IPS-18c (cell line): ENCODE measurements around the gene FERMT1.
"Not testable (repeated sequence)": the region's sequence is repeated elsewhere in the genome, so short reads cannot be mapped to it uniquely, and the experiment has no call there.

Experiments used
- H3K4me3 ChIP-seq: 2 replicates; pipeline ENCODE4 v1.7.0; 2013; ENCODE audit warnings: low read depth, mild to moderate bottlenecking, low read length, moderate library complexity; ENCODE audit not compliant: insufficient read depth
- H3K9me3 ChIP-seq: one replicate; pipeline ENCODE4 v1.6.1; 2013; ENCODE audit warnings: mild to moderate bottlenecking, low read length, moderate library complexity; ENCODE audit not compliant: control insufficient read depth, insufficient read depth

FERMT1 gene

DNA sequence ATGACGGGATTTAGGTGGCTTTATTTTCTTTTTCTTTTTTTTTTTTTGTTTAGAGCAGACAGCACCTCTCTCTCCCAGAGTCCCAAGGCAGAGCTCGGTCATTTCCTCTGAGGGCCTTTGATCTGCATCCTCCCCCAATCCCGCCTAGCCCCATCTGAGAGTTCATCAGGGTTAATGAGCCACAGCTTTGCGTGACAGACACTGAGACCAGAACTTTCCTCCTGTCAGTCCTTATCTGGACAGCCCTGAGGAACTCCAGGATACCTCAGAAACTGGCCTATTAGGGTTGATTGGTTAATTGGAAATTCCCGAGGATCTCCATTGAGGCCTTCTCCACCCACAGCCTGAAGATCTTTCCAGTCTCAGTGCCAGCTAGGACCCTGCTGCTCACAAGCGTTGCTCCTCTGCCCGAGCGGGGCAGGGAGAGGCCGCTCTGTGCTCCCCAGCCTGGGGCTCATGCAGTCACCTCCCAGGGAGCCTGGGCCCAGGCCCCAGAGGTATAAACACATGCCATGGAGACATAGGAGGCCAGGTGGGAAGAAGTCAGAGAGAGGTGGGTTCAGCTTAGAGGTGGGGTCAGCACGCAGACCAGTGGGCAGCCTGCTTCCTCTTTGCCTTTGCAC lies 67.6 kb downstream of the FERMT1 start:
- no peak overlapping the region for H3K4me3 ChIP-seq

DNA sequence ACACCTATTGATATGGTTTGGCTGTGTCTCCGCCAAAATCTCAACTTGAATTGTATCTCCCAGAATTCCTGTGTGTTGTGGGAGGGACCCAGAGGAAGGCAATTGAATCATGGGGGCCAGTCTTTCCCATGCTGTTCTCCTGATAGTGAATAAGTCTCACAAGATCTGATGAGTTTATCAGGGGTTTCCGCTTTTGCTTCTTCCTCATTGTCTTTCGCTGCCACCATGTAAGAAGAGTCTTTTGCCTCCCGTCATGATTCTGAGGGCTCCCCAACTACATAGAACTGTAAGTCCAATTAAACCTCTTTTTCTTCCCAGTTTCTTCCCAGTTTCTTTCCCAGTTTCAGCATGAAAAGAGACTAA lies 68.2 kb downstream of the FERMT1 start:
- not testable (repeated sequence) for H3K4me3 ChIP-seq, H3K9me3 ChIP-seq

More for the DNA sequence above, 67.6 kb downstream of the FERMT1 start:
- no peaks in the 10 kb centered on the region for H3K9me3 ChIP-seq

DNA sequence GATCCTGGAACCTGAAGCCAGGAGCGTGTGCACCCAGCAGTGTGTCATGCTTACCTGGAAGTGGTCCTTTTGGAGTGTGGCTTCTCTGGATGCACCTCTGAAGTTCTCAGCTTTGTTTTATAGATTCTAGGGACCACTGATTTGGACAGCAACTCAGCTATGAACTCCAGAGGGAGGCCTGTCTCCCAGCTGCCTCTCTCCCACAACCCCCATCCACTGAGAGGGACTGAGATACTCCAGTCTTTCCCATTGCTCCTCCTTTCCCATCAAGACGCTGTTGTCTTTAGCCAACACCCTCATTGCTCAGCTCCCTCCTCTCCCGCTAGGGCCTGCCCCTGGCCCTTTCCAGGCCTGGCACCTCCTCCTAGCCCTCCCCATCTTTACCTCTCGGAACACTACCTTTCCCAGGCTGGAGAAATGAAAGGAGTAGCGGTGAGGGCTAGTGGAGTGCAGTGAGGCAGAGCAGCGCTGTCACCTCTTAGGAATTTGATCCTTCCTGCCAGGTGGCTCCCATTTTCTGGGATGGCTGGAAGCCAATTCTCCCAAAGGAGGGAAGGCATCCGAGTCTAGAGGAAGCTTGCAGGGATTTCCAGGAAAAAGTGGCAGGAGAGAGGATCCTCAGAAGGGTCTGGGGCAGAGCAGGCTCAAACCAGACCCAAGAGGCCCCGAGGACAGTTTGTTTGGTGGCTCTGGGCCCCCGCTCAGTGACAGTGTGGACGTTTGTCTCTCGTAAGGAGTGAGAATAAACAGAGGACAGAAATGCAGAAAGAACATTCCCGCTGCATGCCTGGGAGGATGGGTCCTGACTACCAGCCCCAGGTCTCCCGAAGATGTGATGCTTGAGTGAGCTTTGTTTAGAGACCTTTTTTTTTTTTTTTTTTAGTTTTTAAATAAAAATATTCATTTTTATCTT lies 68.8 kb downstream of the FERMT1 start, which contains the start of gene LRRN4:
Gene LRRN4, minus strand, starts transcription at position 285 of the 913 bp plus-strand sequence. CDS start 1,261 bp downstream, outside the sequence.
- Histone ChIP-seq H3K9me3 (no peaks in the 10 kb centered on the region), H3K4me3 (peak within 1 kb of the TSS; percentile 58)

DNA sequence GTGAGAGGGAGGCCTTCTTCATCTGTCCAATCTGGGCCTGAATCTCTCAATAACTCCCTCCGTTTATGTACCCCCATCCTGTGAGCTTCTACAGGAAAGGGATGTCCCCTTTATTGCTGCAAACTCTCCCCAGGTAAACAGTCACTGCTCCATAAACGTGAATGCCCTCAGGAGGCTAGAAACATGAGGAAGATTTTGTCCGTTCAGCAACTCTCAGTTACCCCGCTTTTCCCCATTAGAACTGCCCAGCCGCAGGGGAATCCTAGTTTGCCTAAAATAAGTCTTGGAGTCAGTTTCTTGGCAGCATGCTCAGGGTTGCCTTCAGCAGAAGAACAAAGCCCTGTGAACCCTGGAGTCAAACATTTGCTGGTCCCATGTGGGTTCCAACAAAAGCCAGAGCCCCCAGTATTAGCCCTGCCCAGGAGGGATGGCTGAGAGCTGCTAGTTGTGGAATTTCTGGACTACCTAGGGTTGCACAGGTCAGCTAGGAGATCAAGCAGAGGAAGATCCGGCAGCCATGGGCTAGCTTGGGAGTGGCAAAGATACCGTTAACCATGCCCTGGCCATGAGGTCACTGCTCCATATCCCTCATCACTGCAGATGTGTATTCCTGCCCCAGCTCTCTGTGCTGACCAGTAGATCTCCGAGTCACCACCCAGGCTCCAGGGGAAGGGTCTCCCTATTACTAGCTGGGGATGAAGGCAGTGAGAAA lies 69.6 kb downstream of the FERMT1 start:
- Histone ChIP-seq H3K4me3 (peak overlapping the region; percentile 58), H3K9me3 (no peaks in the 10 kb centered on the region)

DNA sequence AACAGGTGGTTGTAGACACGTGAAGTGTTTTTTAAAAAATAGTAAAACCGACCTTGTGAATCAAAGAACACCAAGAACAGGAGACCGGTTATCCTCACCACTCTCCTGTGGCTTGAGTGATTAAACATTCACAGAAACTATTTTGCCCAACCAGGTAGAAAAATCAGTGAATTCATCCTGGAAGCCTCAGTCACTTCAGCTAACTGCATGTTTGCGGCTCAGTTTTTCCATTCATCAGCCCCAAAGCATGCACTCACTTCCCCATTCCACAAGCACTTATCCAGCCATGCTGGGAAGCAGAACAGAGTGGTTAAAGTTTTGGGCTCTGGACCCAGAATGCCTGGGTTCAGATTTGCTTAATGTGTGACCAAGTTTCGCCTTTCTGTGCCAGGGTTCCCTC lies 71.3 kb downstream of the FERMT1 start:
- Histone ChIP-seq H3K9me3 (no peaks in the 10 kb centered on the region), H3K4me3 (peak overlapping the region; percentile 58; the same call in 1 of the 2 replicates)

DNA sequence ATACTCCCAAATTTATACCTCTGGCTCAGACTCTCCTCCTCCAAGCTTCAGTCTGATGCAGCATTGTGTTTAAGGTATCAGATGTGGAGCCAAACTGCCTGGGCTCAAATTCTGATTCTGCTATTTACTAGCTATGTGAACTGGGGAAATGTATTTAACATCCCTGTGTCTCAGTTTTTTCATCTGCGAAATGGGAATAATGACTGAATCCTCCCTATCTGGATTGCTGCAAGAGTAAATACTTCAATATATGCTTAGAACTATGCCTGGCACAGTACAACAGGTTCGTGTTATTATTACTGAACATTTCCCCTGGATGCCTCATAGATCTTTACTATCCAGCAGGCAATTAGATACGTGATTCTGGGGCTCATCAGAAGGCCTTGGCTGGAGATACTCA lies 74.4 kb downstream of the FERMT1 start:
- Histone ChIP-seq H3K4me3 (no peak overlapping the region), H3K9me3 (no peaks in the 10 kb centered on the region)

DNA sequence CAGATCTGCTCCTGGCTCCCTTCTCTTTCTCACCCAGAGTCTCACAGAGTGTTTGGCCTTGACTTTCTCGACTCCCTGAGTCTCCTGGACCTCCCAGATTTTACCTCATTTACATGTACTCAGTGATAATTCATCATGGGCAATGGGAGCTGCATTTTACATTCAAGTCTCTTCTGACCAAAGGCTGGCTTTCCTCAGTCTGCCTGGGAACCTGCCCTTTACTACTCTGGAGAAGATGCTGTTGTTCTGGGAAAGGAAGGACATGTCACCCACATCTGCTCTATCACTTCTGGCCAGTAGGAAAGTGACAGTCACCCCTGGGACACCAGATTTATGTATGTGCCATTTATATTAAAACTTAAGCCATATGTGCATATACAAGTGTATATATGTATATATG lies 76.4 kb downstream of the FERMT1 start:
- Histone ChIP-seq H3K4me3 (no peak overlapping the region), H3K9me3 (no peaks in the 10 kb centered on the region)

DNA sequence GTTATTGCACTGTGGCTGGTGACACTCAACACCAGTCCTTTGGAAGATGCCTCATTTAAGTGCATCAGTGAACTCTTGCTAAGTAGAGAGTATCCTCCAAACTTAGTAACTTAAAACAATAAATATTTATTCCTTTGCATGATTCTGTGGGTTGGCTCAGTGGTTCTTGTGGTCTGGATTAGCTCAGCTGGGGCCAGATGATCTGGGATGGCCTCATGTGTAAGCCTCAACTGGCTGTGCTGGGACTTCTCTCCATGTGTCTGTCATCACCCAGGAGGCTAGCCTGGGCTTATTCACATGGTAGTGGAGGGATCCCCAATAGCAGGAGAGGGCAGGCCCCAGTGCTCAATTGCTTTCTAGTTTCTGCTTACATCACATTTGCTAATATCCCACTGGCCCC lies 77.3 kb downstream of the FERMT1 start:
- H3K9me3 ChIP-seq: no peaks in the 10 kb centered on the region
- H3K4me3 ChIP-seq: no peak overlapping the region

DNA sequence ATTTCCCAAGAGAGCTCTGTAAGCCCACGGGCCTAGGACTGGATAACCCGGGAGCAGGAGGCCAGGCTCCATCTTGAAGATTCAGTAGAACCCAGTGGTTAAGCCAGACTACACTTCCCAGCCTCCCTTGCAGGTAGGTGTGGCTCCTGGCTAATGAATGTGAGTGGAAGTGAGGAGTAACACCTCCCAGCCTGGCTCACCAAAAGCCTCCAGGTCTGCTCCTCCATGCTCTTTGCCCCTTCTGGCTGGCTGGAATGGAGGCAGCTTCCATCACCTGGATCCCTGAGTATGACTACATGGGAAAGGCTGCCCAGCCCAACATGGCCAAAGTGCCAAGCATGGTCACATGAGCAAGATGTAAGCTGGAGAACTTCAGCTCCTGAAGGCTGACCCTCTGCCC lies 78.7 kb downstream of the FERMT1 start:
- Histone ChIP-seq H3K4me3 (no peak overlapping the region), H3K9me3 (no peaks in the 10 kb centered on the region)

DNA sequence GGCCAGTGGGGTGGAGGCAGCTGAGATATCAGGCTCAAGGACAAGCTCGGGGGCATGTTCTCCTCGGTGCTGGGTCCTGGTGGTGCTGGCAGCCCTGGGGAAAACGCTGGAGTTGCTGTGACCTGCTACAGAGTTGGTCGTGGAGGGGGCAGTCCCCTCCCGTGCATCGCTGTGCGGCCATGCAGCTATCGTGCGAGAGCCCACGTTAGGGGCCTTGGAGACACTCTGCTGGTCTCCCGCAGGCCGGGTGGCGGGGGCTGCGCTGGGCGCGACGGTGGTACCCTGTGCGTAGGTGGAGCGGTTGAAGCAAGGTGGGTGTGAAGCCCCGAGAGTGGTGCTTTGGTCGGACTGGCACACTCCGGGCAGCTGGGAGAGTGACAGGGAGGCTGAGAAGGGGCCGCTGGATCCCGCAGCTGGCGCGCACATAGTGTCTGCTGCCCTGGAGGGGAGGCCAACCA lies 81.0 kb downstream of the FERMT1 start:
- Histone ChIP-seq H3K4me3 (no peak overlapping the region), H3K9me3 (no peaks in the 10 kb centered on the region)

DNA sequence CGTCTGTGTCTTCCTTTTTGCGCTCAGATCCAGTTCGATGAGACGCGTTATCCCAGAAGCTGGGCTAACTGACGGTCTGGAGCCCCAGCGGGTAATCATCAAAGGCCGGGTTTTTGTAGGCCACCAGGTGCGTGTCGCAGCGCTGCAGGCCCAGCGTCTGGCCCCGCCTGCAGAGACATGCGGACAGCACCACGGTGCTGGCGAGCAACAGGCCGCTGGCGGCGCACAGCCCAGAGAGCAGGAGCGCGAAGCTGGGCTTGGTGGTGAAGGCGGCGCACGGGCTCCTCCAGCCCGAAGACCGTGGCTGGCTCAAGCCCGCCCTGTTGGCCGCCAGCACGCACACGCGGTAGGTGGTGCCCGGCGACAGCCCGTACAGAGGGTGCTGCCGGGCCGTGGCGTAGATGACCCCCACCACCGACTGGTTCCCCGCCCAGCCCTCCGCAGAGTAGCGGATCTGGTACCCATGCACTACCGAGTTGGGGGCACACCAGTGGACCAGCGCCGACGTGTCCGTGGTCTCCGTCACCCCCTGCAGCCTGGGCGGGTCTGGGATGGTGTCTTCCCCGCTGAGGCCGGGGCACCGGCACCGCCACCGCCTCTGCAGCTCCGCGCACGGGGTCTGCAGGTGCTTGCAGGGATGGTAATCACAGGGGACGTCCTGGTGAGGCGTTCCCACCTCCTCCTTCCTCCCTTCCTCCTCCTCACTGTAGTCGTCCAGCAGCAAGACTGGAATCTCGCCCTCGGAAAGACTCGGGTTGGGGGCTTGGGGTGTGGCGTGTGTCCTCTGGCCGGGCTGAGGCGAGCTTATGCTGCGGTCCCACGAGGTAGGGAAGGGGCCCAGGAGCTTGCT lies 81.6 kb downstream of the FERMT1 start:
- no peaks in the 10 kb centered on the region for H3K9me3 ChIP-seq

DNA sequence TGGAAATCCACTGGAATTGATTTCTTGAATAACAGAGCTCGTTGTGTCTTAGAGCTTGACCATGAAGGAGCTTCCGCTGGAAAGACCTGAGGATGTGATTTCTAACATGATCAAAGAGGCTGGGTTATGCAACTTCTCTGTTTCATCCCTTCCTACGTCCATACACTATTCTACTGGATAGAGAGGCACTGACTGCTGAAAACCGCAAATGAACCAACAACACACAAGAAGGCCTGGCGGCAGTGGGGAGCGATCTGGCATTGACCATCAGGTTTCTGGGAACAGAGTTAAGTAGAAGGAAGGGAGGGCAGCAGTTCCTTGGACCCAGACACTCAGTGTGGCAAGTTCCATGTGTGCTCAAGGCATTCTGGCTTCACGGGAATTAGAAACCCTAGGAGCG lies 82.3 kb downstream of the FERMT1 start:
- Histone ChIP-seq H3K4me3 (no peak overlapping the region), H3K9me3 (no peaks in the 10 kb centered on the region)

More for the DNA sequence above, 81.6 kb downstream of the FERMT1 start:
- H3K4me3 ChIP-seq: no peak overlapping the region

DNA sequence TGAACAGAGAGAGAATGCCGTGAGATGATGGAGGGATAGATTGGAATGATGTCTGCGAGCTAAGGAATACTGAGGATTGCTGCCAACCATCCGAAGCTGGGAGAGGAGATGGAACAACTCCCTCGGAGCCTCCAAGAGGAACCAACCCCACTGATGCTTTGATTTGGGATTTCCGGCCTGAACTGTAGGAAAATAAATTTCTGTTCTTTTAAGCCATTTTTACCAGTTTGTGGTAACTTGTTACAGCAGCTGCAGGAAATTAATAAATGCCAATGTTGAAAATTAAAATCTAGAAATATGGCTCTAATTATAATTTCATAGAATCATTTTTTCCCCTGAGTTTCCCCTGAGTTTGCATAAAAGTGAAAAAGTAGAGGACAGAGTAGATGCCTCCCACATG lies 83.1 kb downstream of the FERMT1 start:
- no peak overlapping the region for H3K4me3 ChIP-seq
- no peaks in the 10 kb centered on the region for H3K9me3 ChIP-seq

DNA sequence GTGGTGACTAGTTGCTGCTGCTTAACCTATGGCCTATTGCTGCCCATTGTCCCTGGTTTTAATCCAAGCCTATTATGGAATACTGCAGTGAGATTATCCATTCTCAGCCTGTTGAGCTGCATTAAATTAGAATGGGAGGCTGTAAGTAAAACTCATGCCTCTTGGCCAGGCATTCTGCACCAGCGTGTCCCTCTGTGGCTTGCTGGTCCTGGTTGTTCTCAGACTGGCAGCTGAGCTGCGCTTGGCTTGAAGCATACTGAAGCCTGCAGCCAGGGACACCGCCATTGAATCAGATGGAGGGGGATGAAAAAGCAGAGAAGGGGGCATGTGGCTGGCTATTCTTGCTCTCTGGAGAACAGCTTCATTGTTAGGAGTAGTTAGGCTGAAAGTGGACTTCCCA lies 84.6 kb downstream of the FERMT1 start:
- Histone ChIP-seq H3K9me3 (no peaks in the 10 kb centered on the region), H3K4me3 (no peak overlapping the region)

DNA sequence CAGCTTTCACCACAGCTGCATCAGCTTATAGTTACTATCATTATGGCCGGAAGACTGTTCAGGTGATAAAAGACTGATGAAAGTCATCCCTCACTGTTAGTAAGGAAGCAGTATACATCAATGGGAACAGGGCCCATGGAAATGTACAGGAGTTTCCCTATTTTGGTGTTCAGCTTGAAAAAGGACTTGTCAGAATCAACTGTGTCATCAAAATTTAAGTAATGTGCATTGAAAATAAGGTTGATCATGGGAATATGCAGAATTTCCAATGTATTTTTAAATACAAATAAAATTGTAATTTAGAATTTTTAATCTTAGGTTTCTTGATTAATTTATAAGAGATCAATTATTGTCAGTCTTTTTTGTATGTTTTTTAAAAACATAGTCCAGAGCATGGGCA lies 85.7 kb downstream of the FERMT1 start:
- no peaks in the 10 kb centered on the region for H3K9me3 ChIP-seq
- H3K4me3 ChIP-seq: no peak overlapping the region

DNA sequence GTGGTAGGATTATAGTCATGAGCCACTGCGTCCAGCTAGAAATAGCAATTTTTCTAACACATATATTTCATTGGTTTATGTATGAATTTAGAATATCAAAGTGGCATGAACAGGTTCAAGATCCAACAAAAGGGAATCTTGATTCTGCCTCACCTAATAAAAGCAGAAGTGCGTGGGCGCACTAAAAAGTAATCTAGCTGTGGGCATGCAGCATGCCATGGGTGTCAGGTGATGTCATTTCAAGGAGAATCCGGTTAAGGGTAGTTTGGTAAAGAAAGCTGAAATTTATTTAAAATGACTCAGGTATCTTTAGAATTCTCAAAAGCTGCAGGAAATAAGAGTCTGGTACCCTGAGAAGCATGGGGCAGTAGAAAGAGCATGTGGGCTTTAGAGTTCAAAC lies 86.6 kb downstream of the FERMT1 start:
- no peak overlapping the region for H3K4me3 ChIP-seq
- H3K9me3 ChIP-seq: no peaks in the 10 kb centered on the region
